HG03060 (cell line): ENCODE results near the gene SLC2A9.

Experiments used
- ATAC-seq: cut with Tn5 transposase; IDR thresholded peaks from one replicate; pipeline ENCODE4 v1.9.1; 2021; ENCODE audit warnings: low read depth, moderate number of reproducible peaks; ENCODE audit not compliant: unreplicated experiment

Gene SLC2A9

GRCh38 chr4:10020871-10021652, at the start of gene SLC2A9:
Gene SLC2A9, minus strand, starts transcription at chr4:10021497. Its CDS starts 68 bp downstream, at chr4:10021429.
- no peak for ATAC-seq

GRCh38 chr4:10069075-10069642, 47.9 kb upstream of the SLC2A9 start:
- no peak for ATAC-seq

GRCh38 chr4:10066670-10067651, 45.7 kb upstream of the SLC2A9 start:
- ATAC-seq, result no peak

GRCh38 chr4:10066206-10066605, 44.9 kb upstream of the SLC2A9 start:
- ATAC-seq, result no peak

- no peak for ATAC-seq
Observed at GRCh38 chr4:10063544-10064300, 42.4 kb upstream of the SLC2A9 start.

- ATAC-seq, result no peak
Observed at GRCh38 chr4:10061650-10062415, 40.5 kb upstream of the SLC2A9 start.

GRCh38 chr4:10058371-10058770, 37.1 kb upstream of the SLC2A9 start:
- ATAC-seq, result no peak

GRCh38 chr4:10057023-10057395, 35.7 kb upstream of the SLC2A9 start:
- ATAC-seq, result no peak

GRCh38 chr4:10056334-10057022, 35.2 kb upstream of the SLC2A9 start:
- ATAC-seq, result no peak

GRCh38 chr4:10055871-10056270, 34.6 kb upstream of the SLC2A9 start:
- ATAC-seq, result no peak

- no peak for ATAC-seq
Observed at GRCh38 chr4:10054571-10055041, 33.3 kb upstream of the SLC2A9 start.

- ATAC-seq, result no peak
Observed at GRCh38 chr4:10053635-10054453, 32.5 kb upstream of the SLC2A9 start.

GRCh38 chr4:10051517-10052135, 30.3 kb upstream of the SLC2A9 start:
- ATAC-seq, result no peak

- no peak for ATAC-seq
Observed at GRCh38 chr4:10050721-10051120, 29.4 kb upstream of the SLC2A9 start.

- ATAC-seq, result no peak
Observed at GRCh38 chr4:10050261-10050661, 29.0 kb upstream of the SLC2A9 start.

GRCh38 chr4:10048941-10049697, 27.8 kb upstream of the SLC2A9 start:
- ATAC-seq, result no peak

GRCh38 chr4:10047967-10048366, 26.7 kb upstream of the SLC2A9 start:
- ATAC-seq, result no peak
